NT2/D1 (cell line): ENCODE results near the gene DBF4B.

Experiments
- SUZ12 ChIP-seq: IDR thresholded peaks from 2 replicates; pipeline ENCODE4 v1.6.1; 2011; ENCODE audit not compliant: insufficient read length, insufficient read depth; ENCODE audit errors: extremely low read depth
- ZNF274 ChIP-seq: IDR thresholded peaks from 2 replicates; pipeline ENCODE4 v1.6.1; 2011; ENCODE audit warnings: mild to moderate bottlenecking, low read depth, low read length

DNA sequence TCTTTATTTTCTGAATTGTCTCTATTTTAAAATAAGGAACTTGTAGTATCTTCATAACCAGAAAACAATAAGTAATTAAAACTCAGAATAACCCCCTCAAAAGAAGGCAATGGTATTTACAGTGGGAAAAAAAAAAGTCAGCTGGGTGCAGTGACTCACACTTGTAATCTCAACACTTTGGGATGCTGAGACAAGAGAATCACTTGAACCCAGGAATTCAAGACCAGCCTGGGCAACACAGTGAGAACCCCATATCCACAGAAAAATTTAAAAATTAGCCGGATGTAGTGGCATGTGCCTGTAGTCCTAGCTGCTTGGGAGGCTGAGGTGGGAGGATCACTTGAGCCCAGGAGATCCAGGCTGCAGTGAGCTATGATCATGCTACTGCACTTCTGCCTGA is 83.8 kb downstream of the DBF4B start:
- TF ChIP-seq ZNF274: no peak
- no peak for TF ChIP-seq SUZ12
